HG03575 (cell line): ENCODE results near the gene MUC2.

Experiments used
- ATAC-seq: cut with Tn5 transposase; IDR thresholded peaks from one replicate; pipeline ENCODE4 v1.9.1; 2021; ENCODE audit not compliant: unreplicated experiment, insufficient number of reproducible peaks, low FRiP score; ENCODE audit errors: extremely low read depth

MUC2 gene

DNA sequence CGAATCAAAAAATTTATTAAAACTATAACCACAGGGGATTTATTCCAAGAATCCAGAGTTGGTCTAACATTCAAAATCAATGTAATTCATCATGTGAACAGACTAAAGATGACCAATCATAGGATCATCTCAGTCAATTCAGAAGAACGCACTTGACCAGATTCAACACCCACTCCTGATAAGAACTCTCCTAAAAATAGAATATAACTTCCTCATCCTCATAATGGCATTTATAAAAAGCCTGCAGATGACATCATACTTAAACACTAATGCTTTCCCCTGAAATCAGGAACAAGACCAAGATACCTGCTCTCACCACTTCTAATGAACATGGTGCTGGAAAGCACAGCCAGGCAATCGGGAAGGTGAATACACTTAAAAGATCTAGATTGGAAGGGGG is 10.5 kb upstream of the MUC2 start:
- ATAC-seq = no peak

DNA sequence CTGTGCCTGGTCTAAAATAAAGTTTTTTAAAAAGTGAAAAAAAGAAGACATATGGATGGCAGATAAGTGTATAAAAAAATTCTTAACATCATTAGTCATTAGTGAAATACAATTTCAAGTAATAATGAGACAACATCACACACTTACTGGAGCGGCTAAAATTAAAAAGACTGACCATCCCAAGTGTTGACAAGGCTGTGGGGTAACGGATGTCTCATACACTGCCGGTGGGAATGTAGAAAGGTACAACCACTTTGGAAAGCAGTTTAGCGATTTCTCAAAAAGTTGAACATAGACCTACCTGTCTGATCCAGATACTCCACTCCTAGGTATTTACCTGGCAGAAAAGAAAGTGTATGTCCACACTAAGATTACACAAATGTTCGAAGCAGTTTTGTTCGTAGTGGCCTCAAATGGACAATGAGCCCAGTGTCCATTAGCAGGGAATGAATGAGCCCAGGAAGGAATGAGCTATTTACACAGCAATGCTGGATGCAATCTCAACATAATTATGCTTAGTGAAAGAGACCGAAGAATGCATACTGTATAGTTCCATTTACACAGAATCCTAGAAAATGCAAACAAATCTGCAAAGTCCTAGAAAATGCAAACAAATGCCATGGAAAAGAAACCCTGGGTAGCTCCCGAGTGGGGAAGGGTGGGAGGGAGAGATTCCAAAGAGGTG is 6.7 kb upstream of the MUC2 start:
- ATAC-seq = no peak

GRCh38 chr11:1069740-1070139 is 4.9 kb upstream of the MUC2 start:
- ATAC-seq = no peak

DNA sequence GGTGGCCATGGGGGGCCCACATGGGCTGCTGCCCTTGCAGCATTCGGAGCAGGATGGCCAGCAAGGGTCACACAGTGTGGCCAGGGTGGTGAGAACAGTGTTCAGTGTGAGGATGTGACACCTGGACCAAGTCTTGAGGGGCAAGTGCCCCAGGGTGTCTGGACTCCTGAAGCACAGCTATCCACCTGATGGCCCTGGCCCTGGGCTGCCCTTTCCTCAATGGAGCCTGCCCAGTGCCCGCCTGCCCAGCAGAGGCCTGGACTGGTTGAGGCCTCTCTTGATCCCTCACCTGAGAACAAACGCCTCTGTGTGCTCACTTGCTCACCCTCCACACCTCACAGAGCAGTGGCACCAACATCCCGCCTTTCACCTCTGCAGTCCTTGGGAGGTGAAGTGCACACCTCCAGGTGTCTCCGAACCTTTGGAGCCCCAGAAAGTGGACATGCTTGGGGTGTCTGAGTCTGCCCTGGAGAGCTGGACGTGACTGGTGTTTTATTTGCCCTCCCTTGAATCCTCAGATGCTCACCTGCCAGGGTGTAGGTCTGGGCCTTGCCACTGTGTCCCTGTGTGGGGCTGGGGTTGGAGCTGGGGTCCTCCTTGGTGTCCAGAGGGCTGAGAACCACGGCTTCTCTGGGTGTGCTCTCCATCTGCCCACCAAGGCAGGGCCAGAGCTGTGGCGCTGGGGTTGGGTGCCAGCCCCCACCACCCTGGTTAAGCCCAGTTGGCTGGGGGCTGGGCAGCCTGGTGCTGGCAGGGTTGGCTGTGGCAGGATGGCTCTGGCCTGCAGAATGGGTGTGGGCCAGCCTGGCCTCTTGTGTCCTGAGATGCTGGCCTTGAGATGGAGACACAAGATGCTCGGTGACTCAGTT is 3.8 kb upstream of the MUC2 start:
- no peak for ATAC-seq

GRCh38 chr11:1071571-1072115 is 3.0 kb upstream of the MUC2 start:
- ATAC-seq = no peak

- ATAC-seq = no peak
These were observed 2.4 kb upstream of the MUC2 start for GRCh38 chr11:1072116-1072820.

DNA sequence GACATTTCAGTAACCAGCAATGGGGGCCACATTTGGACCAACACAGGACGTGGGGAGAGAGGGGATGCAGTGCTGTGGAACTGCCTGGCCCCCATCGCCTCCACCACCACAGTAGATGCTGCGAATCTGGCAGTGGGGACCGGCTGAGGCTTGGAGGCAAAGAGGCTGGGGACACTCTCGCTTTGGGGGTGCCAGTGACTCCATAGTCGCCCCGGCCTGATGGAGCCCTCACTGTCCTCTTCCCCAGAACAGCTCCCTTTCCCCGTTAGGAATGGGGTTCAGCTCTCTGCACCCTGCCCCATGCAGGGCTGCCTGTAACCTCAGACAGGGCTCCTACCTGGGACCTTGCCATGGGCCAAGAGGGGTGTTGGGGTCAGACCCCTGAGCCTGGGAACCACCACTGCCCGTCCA is 1.8 kb upstream of the MUC2 start:
- ATAC-seq = no peak

DNA sequence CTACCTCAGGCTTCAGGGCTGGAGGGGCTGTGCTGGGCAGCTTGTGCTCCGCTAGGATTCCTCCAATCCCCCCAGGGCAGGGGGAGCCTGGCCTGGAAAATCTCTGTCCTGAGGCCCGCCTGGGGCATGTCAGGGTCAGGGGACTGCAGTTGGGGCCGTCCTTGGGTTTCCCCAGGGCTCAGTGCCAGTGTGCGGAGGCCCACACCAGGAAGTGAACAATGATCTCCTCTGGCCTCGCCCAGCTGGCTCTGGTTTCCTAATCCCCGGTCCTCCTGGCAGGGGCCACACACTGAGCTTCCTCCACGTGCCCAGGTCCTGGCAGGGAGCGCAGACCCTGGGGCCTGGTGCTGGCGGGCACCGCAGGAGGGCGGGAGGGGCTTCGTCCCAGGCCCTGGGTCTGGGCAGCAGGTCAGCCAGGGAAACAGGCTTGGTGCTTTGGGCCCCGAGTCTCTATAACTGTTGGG is 1.4 kb upstream of the MUC2 start:
- no peak for ATAC-seq

GRCh38 chr11:1073851-1074243 is 827 bp upstream of the MUC2 start:
- no peak for ATAC-seq

DNA sequence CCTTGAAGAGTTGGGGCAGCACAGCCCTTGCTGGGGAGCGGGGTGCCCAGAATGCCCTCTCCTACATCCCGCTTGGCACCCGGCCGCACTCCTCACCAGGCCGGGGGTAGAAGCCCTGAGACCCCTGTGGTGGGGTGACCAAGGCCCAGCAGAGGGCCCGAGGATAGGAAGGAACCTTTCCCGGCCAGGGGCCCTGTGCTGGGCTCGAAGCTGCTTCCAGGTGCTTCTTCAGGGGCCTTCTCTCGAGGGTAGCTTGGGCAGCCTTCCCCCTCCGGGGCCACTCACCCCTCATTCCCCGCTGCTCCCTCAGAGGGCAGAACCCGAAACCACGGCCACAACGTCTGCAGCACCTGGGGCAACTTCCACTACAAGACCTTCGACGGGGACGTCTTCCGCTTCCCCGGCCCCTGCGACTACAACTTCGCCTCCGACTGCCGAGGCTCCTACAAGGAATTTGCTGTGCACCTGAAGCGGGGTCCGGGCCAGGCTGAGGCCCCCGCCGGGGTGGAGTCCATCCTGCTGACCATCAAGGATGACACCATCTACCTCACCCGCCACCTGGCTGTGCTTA is 752 bp downstream of the MUC2 start:
- no peak for ATAC-seq

- ATAC-seq = no peak
These were observed 1.5 kb downstream of the MUC2 start for GRCh38 chr11:1076061-1076665.

- no peak for ATAC-seq
These were observed 2.4 kb downstream of the MUC2 start for GRCh38 chr11:1077033-1077416.

DNA sequence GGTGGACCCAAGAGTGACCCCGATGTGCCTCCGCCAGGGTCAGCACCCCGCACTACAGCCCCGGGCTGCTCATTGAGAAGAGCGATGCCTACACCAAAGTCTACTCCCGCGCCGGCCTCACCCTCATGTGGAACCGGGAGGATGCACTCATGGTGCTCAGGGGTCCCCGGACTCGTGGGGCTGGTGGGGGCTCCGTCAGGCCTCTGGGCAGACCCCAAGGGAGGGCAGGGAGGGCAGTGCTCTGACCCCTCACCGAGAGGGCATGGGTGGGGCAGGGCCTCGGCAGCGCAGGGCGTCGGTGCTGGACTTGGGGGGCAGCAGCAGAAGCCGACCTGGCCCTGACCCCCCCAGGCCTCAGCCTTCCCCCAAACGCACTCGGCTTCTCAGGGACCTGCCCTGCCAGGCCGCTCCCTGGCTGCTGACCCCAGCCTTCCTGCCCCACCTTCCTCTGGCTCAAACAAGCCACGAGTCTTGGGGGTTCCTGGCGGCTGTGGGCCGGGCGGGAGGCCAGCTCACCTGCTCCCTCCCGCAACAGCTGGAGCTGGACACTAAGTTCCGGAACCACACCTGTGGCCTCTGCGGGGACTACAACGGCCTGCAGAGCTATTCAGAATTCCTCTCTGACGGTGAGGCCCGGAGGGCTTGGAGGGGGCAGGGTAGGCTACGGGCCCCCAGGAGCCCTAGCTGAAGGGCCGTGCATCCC is 2.9 kb downstream of the MUC2 start:
- ATAC-seq = no peak

DNA sequence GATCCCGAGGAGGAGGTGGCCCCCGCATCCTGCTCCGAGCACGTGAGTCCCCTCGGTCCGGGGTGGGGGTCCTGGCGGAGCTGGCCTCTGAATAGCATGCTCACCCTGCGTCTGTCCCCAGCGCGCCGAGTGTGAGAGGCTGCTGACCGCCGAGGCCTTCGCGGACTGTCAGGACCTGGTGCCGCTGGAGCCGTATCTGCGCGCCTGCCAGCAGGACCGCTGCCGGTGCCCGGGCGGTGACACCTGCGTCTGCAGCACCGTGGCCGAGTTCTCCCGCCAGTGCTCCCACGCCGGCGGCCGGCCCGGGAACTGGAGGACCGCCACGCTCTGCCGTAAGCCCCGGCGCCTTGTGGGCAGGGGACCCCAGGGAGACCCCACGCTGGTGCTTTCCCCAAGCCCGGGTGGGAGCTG is 3.5 kb downstream of the MUC2 start:
- no peak for ATAC-seq

- ATAC-seq = no peak
These were observed 7.1 kb downstream of the MUC2 start for GRCh38 chr11:1081601-1082311.

- ATAC-seq = no peak
These were observed 7.7 kb downstream of the MUC2 start for GRCh38 chr11:1082346-1082727.

DNA sequence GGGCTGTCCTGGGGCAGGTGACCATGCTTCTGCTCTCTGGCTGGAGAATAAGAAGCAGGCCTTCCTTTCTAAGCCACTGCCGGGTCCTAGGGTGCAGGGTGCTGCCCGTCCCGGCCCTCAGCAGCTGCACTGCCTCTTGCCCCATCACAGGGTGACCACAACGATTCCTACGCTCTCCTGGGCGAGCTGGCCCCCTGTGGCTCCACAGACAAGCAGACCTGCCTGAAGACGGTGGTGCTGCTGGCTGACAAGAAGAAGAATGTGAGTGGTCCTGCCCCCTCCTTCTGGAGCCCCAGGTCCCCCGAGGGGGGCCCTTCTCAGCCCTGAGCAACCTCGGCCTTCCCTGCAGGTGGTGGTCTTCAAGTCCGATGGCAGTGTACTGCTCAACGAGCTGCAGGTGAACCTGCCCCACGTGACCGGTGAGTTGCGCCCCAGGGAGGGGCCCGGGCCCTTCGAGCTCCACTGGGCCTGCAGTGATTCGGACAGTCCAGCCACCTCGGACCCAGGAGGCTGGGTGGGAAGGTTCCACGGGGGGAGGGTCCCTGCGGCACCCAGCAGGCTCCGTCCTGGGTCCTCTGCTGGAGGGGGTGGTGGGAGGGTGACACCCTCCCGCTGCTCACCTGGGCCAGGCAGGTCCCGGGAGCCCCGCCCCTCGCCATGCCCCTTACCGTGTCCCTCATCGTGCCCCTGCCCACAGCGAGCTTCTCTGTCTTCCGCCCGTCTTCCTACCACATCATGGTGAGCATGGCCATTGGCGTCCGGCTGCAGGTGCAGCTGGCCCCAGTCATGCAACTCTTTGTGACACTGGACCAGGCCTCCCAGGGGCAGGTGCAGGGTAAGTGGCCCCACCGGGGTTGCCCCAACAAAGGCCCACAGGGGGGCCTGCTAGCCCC is 8.3 kb downstream of the MUC2 start:
- ATAC-seq = no peak
